Transverse colon (tissue), 4 donors: ENCODE data around the gene PLXNA3. TPM values are rescaled to one million over a fixed set of nuclear protein-coding genes. Genes with fewer than 3 reads are reported as not detected.

Experiments
- DNase-seq: peaks from one replicate; pipeline ENCODE4 v3.0.0-alpha.2; 2019
- H3K27ac ChIP-seq, 4 donors: fragments of 200-600 bp; sonication (generic); 2 replicates each; pipeline ENCODE4 v1.5.1; 2016 to 2018; ENCODE audit warnings: inconsistent platforms in 4 of 4
- H3K27me3 ChIP-seq: fragments of 200-600 bp; sonication (generic); 2 replicates; pipeline ENCODE4 v1.5.1; 2017; ENCODE audit warnings: inconsistent platforms
- H3K36me3 ChIP-seq, 4 donors: fragments of 200-600 bp; sonication (generic); 2 replicates each; pipeline ENCODE4 v1.5.1; 2017 to 2019; ENCODE audit warnings: inconsistent platforms in 4 of 4
- H3K4me1 ChIP-seq, 4 donors: fragments of 200-600 bp; sonication (generic); 2 replicates each; pipeline ENCODE4 v1.5.1; 2017 to 2020; ENCODE audit warnings: inconsistent platforms in 4 of 4
- H3K4me3 ChIP-seq, 4 donors: fragments of 200-600 bp; sonication (generic); 1 replicate in 1 of 4; 2 replicates in 3 of 4; pipeline versions ENCODE4 v1.5.1 to v1.6.1; 2017 to 2019; ENCODE audit warnings: inconsistent platforms in 4 of 4
- H3K9me3 ChIP-seq, 2 donors: fragments of 200-600 bp; sonication (generic); 2 replicates each; pipeline ENCODE4 v1.5.1; 2017 to 2019; ENCODE audit warnings: inconsistent platforms in 2 of 2
- CTCF ChIP-seq, 5 experiments: fragments of 200-600 bp in 3 of 5; fragments of 450-650 bp in 2 of 5; sonication (generic) in 3 of 5; IDR thresholded peaks; 1 replicate in 2 of 5; 2 replicates in 3 of 5; pipeline ENCODE4 v1.5.1; 2016 to 2017; ENCODE audit warnings: antibody characterized with exemption in 5 of 5, inconsistent platforms in 3 of 5, mild to moderate bottlenecking in 2 of 5, moderate library complexity in 1 of 5
- EP300 ChIP-seq: sonication (generic); formaldehyde crosslinking; IDR thresholded peaks from one replicate; pipeline ENCODE4 v1.6.1; 2017; ENCODE audit warnings: antibody characterized with exemption, low read depth
- POLR2A ChIP-seq: fragments of 450-650 bp; IDR thresholded peaks from one replicate; pipeline ENCODE4 v1.6.1; 2016; ENCODE audit warnings: antibody characterized with exemption, mild to moderate bottlenecking, moderate library complexity
- POLR2AphosphoS5 ChIP-seq, 3 donors: sonication (generic); formaldehyde crosslinking; IDR thresholded peaks; one replicate each; pipeline ENCODE4 v1.6.1; 2016; ENCODE audit warnings: antibody characterized with exemption in 3 of 3
- whole genome bisulfite sequencing, 2 donors: methylation state at CpG; one replicate each; pipeline ENCODE4 v1.1.5; 2018; ENCODE audit warnings: low coverage in 1 of 2; 5-methylcytosine and 5-hydroxymethylcytosine counted together
- in situ Hi-C, 4 donors: fragments of 200-750 bp; cut with MboI; loops; one replicate each; pipeline versions ENCODE4 v1.15.0 to v1.15.1; 2017; ENCODE audit warnings: low sequenced_read_pairs in 3 of 4, low pct_ligation_motif_present in 1 of 4, low pct_unique_long_range_greater_than_20kb in 1 of 4
- intact Hi-C: fragments of 100-400 bp; cut with DNase I; formaldehyde crosslinking; loops from one replicate; pipeline ENCODE4 v1.15.1; 2023; ENCODE audit warnings: low total_unique reads
- total RNA-seq, 4 donors: library from RNA; depleted of rRNA; stranded (reverse); fragments of >200 nt; gene quantifications; one replicate each; pipeline ENCODE4 v1.1.0, GENCODE V29; 2016

PLXNA3 gene
- total RNA-seq, 4 donors from 2014 or later, result 17.3 to 128 (median 52.8) TPM

GRCh38 chrX:154468217-154468616, 10.1 kb downstream of the PLXNA3 start:
- H3K4me3 ChIP-seq, result no peak overlapping the region
- TF ChIP-seq POLR2AphosphoS5 (IDR thresholded peaks at IDR 0.05), result no peak
- 97% methylated on average over 23 of the region's 23 CpGs; no CpG with 5 or more reads in 1 of the 2 donors for WGBS, 2 donors
- no peaks in the 10 kb centered on the region for H3K4me1 ChIP-seq
- no peak overlapping the region for H3K27ac ChIP-seq
- intact Hi-C loops (no loop called here), in situ Hi-C loops (no loop called here)
- DNase-seq, result no peak
- H3K36me3 ChIP-seq, result no peaks in the 10 kb centered on the region
- H3K27me3 ChIP-seq, result no peaks in the 10 kb centered on the region
- no peaks in the 10 kb centered on the region for H3K9me3 ChIP-seq

- no peaks in the 10 kb centered on the region for H3K27me3 ChIP-seq
- no peaks in the 10 kb centered on the region for H3K36me3 ChIP-seq
- H3K9me3 ChIP-seq, result no peaks in the 10 kb centered on the region
- H3K4me1 ChIP-seq, result no peaks in the 10 kb centered on the region
- no peak overlapping the region for H3K4me3 ChIP-seq
- intact Hi-C loops (no loop called here), in situ Hi-C loops (no loop called here)
- no peak for DNase-seq
- WGBS, 2 donors, result 95% methylated on average over 9 of the region's 9 CpGs; no CpG with 5 or more reads in 1 of the 2 donors
- no peak overlapping the region for H3K27ac ChIP-seq
- TF ChIP-seq POLR2A, result no peak
- TF ChIP-seq CTCF (IDR thresholded peaks at IDR 0.05), result no peak
- no peak for TF ChIP-seq POLR2AphosphoS5 (IDR thresholded peaks at IDR 0.05)
- no peak for TF ChIP-seq EP300
Measured at GRCh38 chrX:154469114-154469513, 11.0 kb downstream of the PLXNA3 start.

GRCh38 chrX:154469880-154470279, 11.8 kb downstream of the PLXNA3 start:
- H3K9me3 ChIP-seq, result no peaks in the 10 kb centered on the region
- H3K4me3 ChIP-seq, result no peak overlapping the region
- no peaks in the 10 kb centered on the region for H3K27me3 ChIP-seq
- no peak for DNase-seq
- no peak overlapping the region for H3K27ac ChIP-seq
- no peaks in the 10 kb centered on the region for H3K36me3 ChIP-seq
- H3K4me1 ChIP-seq, result no peaks in the 10 kb centered on the region
- 90% methylated on average over 18 of the region's 18 CpGs; no CpG with 5 or more reads in 1 of the 2 donors for WGBS, 2 donors
- intact Hi-C loops (no loop called here), in situ Hi-C loops (no loop called here)
- TF ChIP-seq CTCF (IDR thresholded peaks at IDR 0.05) (no peak), EP300 (no peak)

- TF ChIP-seq CTCF (IDR thresholded peaks at IDR 0.05), result no peak
- no peak for TF ChIP-seq POLR2AphosphoS5 (IDR thresholded peaks at IDR 0.05)
- no peak for TF ChIP-seq EP300
- TF ChIP-seq POLR2A, result no peak
- intact Hi-C loops (no loop called here), in situ Hi-C loops (no loop called here)
- no peak overlapping the region for H3K27ac ChIP-seq
- no peaks in the 10 kb centered on the region for H3K36me3 ChIP-seq
- H3K4me3 ChIP-seq, result no peak overlapping the region
- WGBS, 2 donors, result 89% methylated on average over 14 of the region's 14 CpGs; no CpG with 5 or more reads in 1 of the 2 donors
- H3K9me3 ChIP-seq, result no peaks in the 10 kb centered on the region
- DNase-seq, result no peak
- H3K4me1 ChIP-seq, result no peaks in the 10 kb centered on the region
- H3K27me3 ChIP-seq, result no peaks in the 10 kb centered on the region
Measured at GRCh38 chrX:154470434-154470833, 12.4 kb downstream of the PLXNA3 start.

- H3K36me3 ChIP-seq, result no peaks in the 10 kb centered on the region
- DNase-seq, result no peak
- no peak overlapping the region for H3K4me3 ChIP-seq
- 87% methylated on average over 20 of the region's 23 CpGs; no CpG with 5 or more reads in 1 of the 2 donors for WGBS, 2 donors
- in situ Hi-C loops, result no loop called here
- no peak overlapping the region for H3K27ac ChIP-seq
- no peaks in the 10 kb centered on the region for H3K9me3 ChIP-seq
- H3K27me3 ChIP-seq, result no peaks in the 10 kb centered on the region
- TF ChIP-seq POLR2AphosphoS5 (IDR thresholded peaks at IDR 0.05) (no peak), POLR2A (no peak), EP300 (no peak), CTCF (IDR thresholded peaks at IDR 0.05) (no peak)
- no peaks in the 10 kb centered on the region for H3K4me1 ChIP-seq
- intact Hi-C loops, result no loop called here
Measured at GRCh38 chrX:154470914-154471568, 13.0 kb downstream of the PLXNA3 start.
